Measurements from ENCODE around the gene ETV6.

Gene ETV6

DNA sequence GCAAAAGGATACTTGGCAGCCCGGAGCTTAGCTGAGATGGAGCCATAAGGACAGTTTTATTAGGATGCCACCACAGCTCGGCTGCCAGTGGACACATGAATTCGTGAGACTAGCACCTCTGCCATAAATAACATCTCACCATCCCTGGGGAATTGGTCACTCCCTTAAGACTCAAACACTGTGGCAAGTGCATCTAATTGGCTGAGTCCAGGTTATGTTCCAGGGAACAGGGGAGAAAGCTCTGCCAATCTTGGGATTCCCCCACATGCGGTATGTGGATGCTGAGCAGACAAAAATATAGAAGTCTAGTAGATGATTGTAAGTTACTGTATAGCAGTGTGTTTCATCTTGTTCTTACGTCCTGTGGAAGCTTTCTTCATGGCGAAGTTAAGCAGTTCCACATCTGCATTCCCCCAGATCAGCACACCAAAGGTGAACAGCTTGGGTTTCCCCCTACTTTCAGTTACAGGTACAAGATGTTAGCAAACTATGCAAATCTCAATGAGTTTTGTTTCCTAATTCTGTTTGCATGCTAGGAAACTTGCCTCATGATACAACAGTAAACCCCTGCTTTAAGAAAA, 131.1 kb downstream of the ETV6 start:
- TF ChIP-seq POLR2AphosphoS5 (IDR thresholded peaks at IDR 0.05; ENCODE audit: low read depth, low read length) (no peak), SIN3A (IDR thresholded peaks at IDR 0.05; ENCODE audit: borderline replicate concordance, insufficient read depth, low read length) (no peak), FOXP2 (optimal IDR thresholded peaks at IDR 0.05; ENCODE audit: borderline replicate concordance, extremely low read depth, extremely low read length, insufficient read depth) (no peak), TAF1 (IDR thresholded peaks at IDR 0.05; ENCODE audit: borderline replicate concordance, insufficient read depth, low read length) (no peak)
- TF ChIP-seq, protein P1, sequence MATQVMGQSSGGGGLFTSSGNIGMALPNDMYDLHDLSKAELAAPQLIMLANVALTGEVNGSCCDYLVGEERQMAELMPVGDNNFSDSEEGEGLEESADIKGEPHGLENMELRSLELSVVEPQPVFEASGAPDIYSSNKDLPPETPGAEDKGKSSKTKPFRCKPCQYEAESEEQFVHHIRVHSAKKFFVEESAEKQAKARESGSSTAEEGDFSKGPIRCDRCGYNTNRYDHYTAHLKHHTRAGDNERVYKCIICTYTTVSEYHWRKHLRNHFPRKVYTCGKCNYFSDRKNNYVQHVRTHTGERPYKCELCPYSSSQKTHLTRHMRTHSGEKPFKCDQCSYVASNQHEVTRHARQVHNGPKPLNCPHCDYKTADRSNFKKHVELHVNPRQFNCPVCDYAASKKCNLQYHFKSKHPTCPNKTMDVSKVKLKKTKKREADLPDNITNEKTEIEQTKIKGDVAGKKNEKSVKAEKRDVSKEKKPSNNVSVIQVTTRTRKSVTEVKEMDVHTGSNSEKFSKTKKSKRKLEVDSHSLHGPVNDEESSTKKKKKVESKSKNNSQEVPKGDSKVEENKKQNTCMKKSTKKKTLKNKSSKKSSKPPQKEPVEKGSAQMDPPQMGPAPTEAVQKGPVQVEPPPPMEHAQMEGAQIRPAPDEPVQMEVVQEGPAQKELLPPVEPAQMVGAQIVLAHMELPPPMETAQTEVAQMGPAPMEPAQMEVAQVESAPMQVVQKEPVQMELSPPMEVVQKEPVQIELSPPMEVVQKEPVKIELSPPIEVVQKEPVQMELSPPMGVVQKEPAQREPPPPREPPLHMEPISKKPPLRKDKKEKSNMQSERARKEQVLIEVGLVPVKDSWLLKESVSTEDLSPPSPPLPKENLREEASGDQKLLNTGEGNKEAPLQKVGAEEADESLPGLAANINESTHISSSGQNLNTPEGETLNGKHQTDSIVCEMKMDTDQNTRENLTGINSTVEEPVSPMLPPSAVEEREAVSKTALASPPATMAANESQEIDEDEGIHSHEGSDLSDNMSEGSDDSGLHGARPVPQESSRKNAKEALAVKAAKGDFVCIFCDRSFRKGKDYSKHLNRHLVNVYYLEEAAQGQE (IDR thresholded peaks at IDR 0.05; ENCODE audit: insufficient read depth in 1 of 2, low read depth in 2 of 2, low read length in 2 of 2) = no peak

DNA sequence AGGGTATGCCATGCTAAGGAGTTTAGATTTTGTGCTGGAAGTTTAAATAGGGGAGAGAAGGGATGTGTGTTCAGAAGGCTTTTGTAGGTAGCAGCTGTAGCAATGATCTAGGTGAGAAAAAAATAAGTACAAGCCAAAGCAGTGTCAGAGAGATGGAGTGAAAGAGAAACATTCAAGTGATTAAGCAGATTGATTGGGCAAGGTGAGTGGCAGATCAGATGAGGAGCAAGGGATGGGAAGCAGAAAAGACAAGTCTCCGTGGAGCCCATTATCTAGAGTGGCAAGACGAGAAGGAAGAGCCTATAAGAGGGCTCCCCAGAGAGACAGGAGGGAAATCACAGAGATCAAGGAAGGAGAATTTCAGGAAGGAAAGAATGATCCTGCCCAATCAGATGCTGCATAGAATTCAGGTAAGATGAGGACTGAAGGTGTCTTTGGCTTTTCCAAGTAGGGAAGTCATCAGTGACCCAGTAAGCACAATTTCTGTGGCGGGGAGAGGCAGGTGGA, 133.5 kb downstream of the ETV6 start:
- TF ChIP-seq SIN3A (IDR thresholded peaks at IDR 0.05; ENCODE audit: borderline replicate concordance, insufficient read depth, low read length) (no peak), POLR2AphosphoS5 (IDR thresholded peaks at IDR 0.05; ENCODE audit: low read depth, low read length) (no peak), TAF1 (IDR thresholded peaks at IDR 0.05; ENCODE audit: borderline replicate concordance, insufficient read depth, low read length) (no peak), FOXP2 (optimal IDR thresholded peaks at IDR 0.05; ENCODE audit: borderline replicate concordance, extremely low read depth, extremely low read length, insufficient read depth) (no peak)
- TF ChIP-seq, protein P1 (IDR thresholded peaks at IDR 0.05; ENCODE audit: insufficient read depth in 1 of 2, low read depth in 2 of 2, low read length in 2 of 2) = no peak

DNA sequence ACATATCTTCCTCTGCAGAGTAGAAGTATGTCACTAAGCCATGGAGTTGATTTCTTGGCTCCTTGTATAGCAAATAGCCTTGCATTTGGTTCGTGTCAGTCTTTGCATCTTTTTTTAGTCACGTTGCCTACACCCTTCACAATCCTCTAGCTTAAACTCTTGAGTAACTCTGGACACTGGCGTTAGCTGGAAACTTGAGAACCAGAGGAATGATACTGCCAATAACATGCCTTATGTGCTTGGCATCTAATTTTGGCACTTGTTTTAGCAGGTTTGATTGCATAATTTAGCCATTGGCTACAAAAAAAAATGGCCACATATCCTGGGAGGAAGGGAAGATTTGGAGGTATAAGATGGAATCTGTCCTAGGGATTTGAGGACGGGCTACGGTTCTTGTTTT, 136.2 kb downstream of the ETV6 start:
- no peak for TF ChIP-seq SIN3A (IDR thresholded peaks at IDR 0.05; ENCODE audit: borderline replicate concordance, insufficient read depth, low read length)
- no peak for TF ChIP-seq FOXP2 (optimal IDR thresholded peaks at IDR 0.05; ENCODE audit: borderline replicate concordance, extremely low read depth, extremely low read length, insufficient read depth)
- TF ChIP-seq POLR2AphosphoS5 (IDR thresholded peaks at IDR 0.05; ENCODE audit: low read depth, low read length) = no peak
- TF ChIP-seq TAF1 (IDR thresholded peaks at IDR 0.05; ENCODE audit: borderline replicate concordance, insufficient read depth, low read length) = no peak
- TF ChIP-seq, protein P1 (IDR thresholded peaks at IDR 0.05; ENCODE audit: insufficient read depth in 1 of 2, low read depth in 2 of 2, low read length in 2 of 2) = no peak

DNA sequence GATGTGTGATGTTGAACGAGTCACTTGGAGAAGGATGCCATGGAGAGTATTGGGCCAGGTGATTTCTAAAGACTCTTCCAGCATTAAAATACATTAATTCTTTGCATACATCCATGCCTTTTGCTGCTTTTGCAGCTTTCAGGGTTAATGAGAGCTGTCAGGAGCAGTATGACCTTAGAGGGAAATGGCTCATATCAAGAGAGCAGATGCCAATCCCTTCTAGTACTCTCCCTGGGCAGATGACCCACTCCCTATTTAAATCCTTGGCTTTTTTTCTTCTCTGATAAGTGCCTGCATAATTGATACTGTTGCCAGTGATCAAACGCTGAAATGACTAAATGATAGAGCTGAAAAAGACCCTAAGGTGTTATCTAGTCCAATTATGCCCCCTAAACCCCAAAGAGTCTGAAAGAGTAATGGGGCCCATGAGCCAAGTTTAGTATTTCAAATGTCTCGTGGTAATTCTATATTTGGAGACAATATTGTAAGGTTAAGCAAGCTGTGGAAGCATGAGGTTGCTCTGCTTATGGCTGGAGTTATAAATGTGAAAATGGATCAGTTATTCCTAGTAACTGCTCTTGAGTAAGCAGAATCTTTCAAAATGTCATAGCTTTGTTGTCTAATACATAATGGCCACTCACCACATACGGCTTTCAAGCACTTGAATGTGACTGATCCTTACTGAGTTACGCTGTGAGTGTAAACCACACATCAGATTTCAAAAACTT, 137.3 kb downstream of the ETV6 start:
- TF ChIP-seq FOXP2 (optimal IDR thresholded peaks at IDR 0.05; ENCODE audit: borderline replicate concordance, extremely low read depth, extremely low read length, insufficient read depth) (no peak), SIN3A (IDR thresholded peaks at IDR 0.05; ENCODE audit: borderline replicate concordance, insufficient read depth, low read length) (no peak), POLR2AphosphoS5 (IDR thresholded peaks at IDR 0.05; ENCODE audit: low read depth, low read length) (no peak), TAF1 (IDR thresholded peaks at IDR 0.05; ENCODE audit: borderline replicate concordance, insufficient read depth, low read length) (no peak)
- TF ChIP-seq, protein P1 (IDR thresholded peaks at IDR 0.05; ENCODE audit: insufficient read depth in 1 of 2, low read depth in 2 of 2, low read length in 2 of 2) = no peak
